Activated CD8-positive, alpha-beta memory T cell treated with anti-CD3 and anti-CD28 coated beads for 4 hours (primary cell): Measurements from ENCODE around the gene LKAAEAR1.

Source experiments
- DNase-seq, 2 donors: peaks; one replicate each; pipeline ENCODE4 v3.0.0-alpha.2; 2020; ENCODE audit warnings: low read depth in 2 of 2

The LKAAEAR1 gene

GRCh38 chr20:64079273-64080012 lies 4.8 kb downstream of the LKAAEAR1 start, which contains the start of gene RGS19:
TSS of gene RGS19 (minus strand) at chr20:64079518. CDS start at chr20:64076886, 2,632 bp downstream.
- DNase-seq = no peak

- DNase-seq = no peak
Measured at GRCh38 chr20:64078934-64079272, 5.3 kb downstream of the LKAAEAR1 start.

GRCh38 chr20:64077876-64078551 lies 6.2 kb downstream of the LKAAEAR1 start:
- no peak for DNase-seq

GRCh38 chr20:64077541-64077875 lies 6.7 kb downstream of the LKAAEAR1 start:
- no peak for DNase-seq

- no peak for DNase-seq
Measured at GRCh38 chr20:64077094-64077493, 7.1 kb downstream of the LKAAEAR1 start.

GRCh38 chr20:64076061-64076997 lies 7.9 kb downstream of the LKAAEAR1 start:
- no peak for DNase-seq

GRCh38 chr20:64075556-64075955 lies 8.6 kb downstream of the LKAAEAR1 start:
- no peak for DNase-seq

GRCh38 chr20:64074963-64075362 lies 9.2 kb downstream of the LKAAEAR1 start:
- DNase-seq = no peak

GRCh38 chr20:64074184-64074789 lies 9.9 kb downstream of the LKAAEAR1 start:
- DNase-seq = no peak

GRCh38 chr20:64073476-64074183 lies 10.6 kb downstream of the LKAAEAR1 start:
- no peak for DNase-seq

GRCh38 chr20:64072498-64073063 lies 11.6 kb downstream of the LKAAEAR1 start:
- DNase-seq = no peak

- no peak for DNase-seq
Measured at GRCh38 chr20:64071341-64072332, 12.6 kb downstream of the LKAAEAR1 start.

- DNase-seq = no peak
Measured at GRCh38 chr20:64070244-64070993, 13.8 kb downstream of the LKAAEAR1 start.

- no peak for DNase-seq
Measured at GRCh38 chr20:64069614-64070243, 14.5 kb downstream of the LKAAEAR1 start.

GRCh38 chr20:64069209-64069613 lies 15.0 kb downstream of the LKAAEAR1 start:
- no peak for DNase-seq

- no peak for DNase-seq
Measured at GRCh38 chr20:64068386-64069208, 15.6 kb downstream of the LKAAEAR1 start.

GRCh38 chr20:64067733-64068307 lies 16.4 kb downstream of the LKAAEAR1 start:
- no peak for DNase-seq
